K562 (cell line): Measurements from ENCODE around the gene PPM1H. TPM values are rescaled to one million over a fixed set of nuclear protein-coding genes. Genes with fewer than 3 reads are reported as not detected.

Experiments
- ATAC-seq: fragments of 200-7000 bp; cut with Tn5 transposase; 3 replicates; pipeline ENCODE4 v1.9.1; 2020; ENCODE audit warnings: moderate library complexity
- BruUV-seq: library from RNA; stranded (reverse); fragments of 400-500 nt; replicated peaks from 2 replicates; lab custom pipeline; 2021; lab: Mats Ljungman, UMichigan
- CTCF ChIA-PET: fragments of 300-600 bp; formaldehyde crosslinking; extraction: SDS; loops from one replicate; lab custom pipeline; 2021; ENCODE audit warnings: low intra/inter-chr PET ratio; lab: Yijun Ruan, JAX
- POLR2A ChIA-PET: fragments of 300-600, 350-650 bp; sonication (Branson Sonifier 250); formaldehyde crosslinking; extraction: SDS; loops from one replicate; lab custom pipeline; 2021; ENCODE audit warnings: antibody characterized with exemption, inconsistent platforms; lab: Yijun Ruan, JAX
- DNase-seq, 4 experiments: peaks; one replicate each; pipeline versions ENCODE4 v3.0.0 to v3.0.0-alpha.2; 2011 to 2018; ENCODE audit warnings: low spot score in 3 of 4, mixed read lengths in 3 of 4; ENCODE audit errors: extremely low read depth in 1 of 4
- FAIRE-seq: peaks from 2 replicates; lab custom pipeline; 2011; peaks lifted over from hg19 to GRCh38; lab: Jason Lieb, UNC
- H2AFZ ChIP-seq: 2 replicates; pipeline ENCODE4 v1.6.0; 2011; ENCODE audit warnings: low read depth, low read length, control low read depth, inconsistent platforms
- H3K27ac ChIP-seq: fragments of 200-600 bp; 3 replicates; pipeline ENCODE4 v1.8.0; 2011; ENCODE audit warnings: low read depth, mild to moderate bottlenecking, control low read depth, inconsistent platforms, low read length, moderate library complexity, mixed read lengths; ENCODE audit errors: extremely low read depth
- H3K27me3 ChIP-seq, 2 experiments: fragments of 300-600 bp in 1 of 2; 2 replicates in 1 of 2; 3 replicates in 1 of 2; pipeline versions ENCODE4 v1.6.0 to v1.8.0; 2011; ENCODE audit warnings: inconsistent platforms in 2 of 2, low read length in 2 of 2, mild to moderate bottlenecking in 1 of 2, mixed read lengths in 1 of 2, moderate library complexity in 1 of 2; ENCODE audit not compliant: control insufficient read depth in 2 of 2, insufficient read depth in 2 of 2
- H3K36me3 ChIP-seq: fragments of 300-600 bp; 3 replicates; pipeline ENCODE4 v1.8.0; 2011; ENCODE audit warnings: mild to moderate bottlenecking, low read length, inconsistent platforms; ENCODE audit not compliant: control insufficient read depth, insufficient read depth
- H3K4me1 ChIP-seq, 2 experiments: fragments of 200-600 bp in 1 of 2; replicated peaks in 1 of 2; 2 replicates in 1 of 2; 3 replicates in 1 of 2; pipeline versions ENCODE4 v1.5.1 to v1.8.0; 2011; ENCODE audit warnings: inconsistent platforms in 2 of 2, low read length in 2 of 2, mild to moderate bottlenecking in 1 of 2, mixed read lengths in 1 of 2, moderate library complexity in 1 of 2; ENCODE audit not compliant: control insufficient read depth in 2 of 2, insufficient read depth in 2 of 2
- H3K4me2 ChIP-seq: 2 replicates; pipeline ENCODE4 v1.6.1; 2011; ENCODE audit warnings: low read length, control low read depth, inconsistent platforms, mixed read lengths; ENCODE audit not compliant: insufficient read depth
- H3K4me3 ChIP-seq: fragments of 200-600 bp; sonication (generic), shearing (Covaris generic); 2 replicates; pipeline ENCODE4 v1.5.1; 2016; ENCODE audit warnings: control low read depth, inconsistent platforms
- H3K79me2 ChIP-seq: fragments of 200-600 bp; 3 replicates; pipeline ENCODE4 v1.8.0; 2011; ENCODE audit warnings: low read length, inconsistent platforms; ENCODE audit not compliant: control insufficient read depth, insufficient read depth
- H3K9ac ChIP-seq, 2 experiments: 2 replicates each; pipeline versions ENCODE4 v1.6.0 to v1.6.1; 2011; ENCODE audit warnings: low read depth in 2 of 2, low read length in 2 of 2, control low read depth in 1 of 2, inconsistent platforms in 1 of 2, mild to moderate bottlenecking in 1 of 2, mixed read lengths in 1 of 2; ENCODE audit not compliant: insufficient read depth in 1 of 2
- H3K9me1 ChIP-seq: one replicate; pipeline ENCODE4 v1.6.0; 2011; ENCODE audit warnings: inconsistent platforms, mild to moderate bottlenecking, low read length, moderate library complexity; ENCODE audit not compliant: control insufficient read depth, insufficient read depth
- H3K9me3 ChIP-seq: replicated peaks from 2 replicates; pipeline ENCODE4 v1.5.1; 2011; ENCODE audit warnings: low read depth, low read length, inconsistent platforms; ENCODE audit not compliant: control insufficient read depth, insufficient read depth
- H4K20me1 ChIP-seq: replicated peaks from 2 replicates; pipeline ENCODE4 v1.6.1; 2011; ENCODE audit warnings: low read length, inconsistent platforms, mixed read lengths; ENCODE audit not compliant: control insufficient read depth, insufficient read depth
- CBFA2T3 ChIP-seq: fragments of 450-650 bp; IDR thresholded peaks from 2 replicates; pipeline ENCODE4 v1.6.1; 2017
- HDAC2 ChIP-seq: fragments of 450-650 bp; IDR thresholded peaks from 2 replicates; pipeline ENCODE4 v1.6.1; 2016; ENCODE audit warnings: mild to moderate bottlenecking
- IRF9 ChIP-seq: fragments of 450-650 bp; IDR thresholded peaks from 2 replicates; pipeline ENCODE4 v1.6.1; 2016; ENCODE audit warnings: missing biosample characterization, missing genetic modification characterization
- JUN ChIP-seq, 2 experiments: sonication (generic) in 1 of 2; formaldehyde crosslinking in 1 of 2; IDR thresholded peaks; 2 replicates each; pipeline versions ENCODE4 v1.6.1 to v1.8.0; 2012 to 2022; ENCODE audit warnings: borderline replicate concordance in 2 of 2, mild to moderate bottlenecking in 2 of 2, improper control_type of control experiment in 1 of 2, low read depth in 1 of 2, low read length in 1 of 2, missing genetic modification reagents in 1 of 2
- KHSRP ChIP-seq: fragments of 450-650 bp; IDR thresholded peaks from 2 replicates; pipeline ENCODE4 v1.6.1; 2017
- PCBP1 ChIP-seq: fragments of 200-400 bp; formaldehyde crosslinking; IDR thresholded peaks from 2 replicates; pipeline ENCODE4 v1.6.1; 2018; ENCODE audit warnings: mild to moderate bottlenecking, low read depth, low read length; ENCODE audit not compliant: poor library complexity, severe bottlenecking
- RB1 ChIP-seq: fragments of 450-650 bp; IDR thresholded peaks from 2 replicates; pipeline ENCODE4 v1.6.1; 2017; ENCODE audit warnings: low read depth, mild to moderate bottlenecking
- U2AF2 ChIP-seq: fragments of 200-400 bp; formaldehyde crosslinking; optimal IDR thresholded peaks from 2 replicates; pipeline ENCODE3; 2017; ENCODE audit warnings: low read depth, mild to moderate bottlenecking, low read length
- ZBTB49 ChIP-seq: sonication (generic); formaldehyde crosslinking; IDR thresholded peaks from 2 replicates; pipeline ENCODE4 v1.8.0; 2022; ENCODE audit warnings: missing genetic modification reagents, mild to moderate bottlenecking, borderline replicate concordance
- ZFP1 ChIP-seq: fragments of 450-650 bp; formaldehyde crosslinking; IDR thresholded peaks from 2 replicates; pipeline ENCODE4 v1.4.0; 2020; ENCODE audit warnings: mild to moderate bottlenecking, mixed read lengths
- WGBS: fragments of 100-300 bp; shearing (Covaris generic); methylation state at CpG from one replicate; pipeline ENCODE4 v1.1.6; 2016; ENCODE audit warnings: low coverage, mixed read lengths; ENCODE audit not compliant: insufficient coverage; ENCODE audit errors: missing lambda C conversion rate; 5-methylcytosine and 5-hydroxymethylcytosine counted together
- in situ Hi-C: fragments of 300-500 bp; cut with MboI; formaldehyde crosslinking; loops from 4 replicates; pipeline ENCODE4 v1.15.0; 2018; ENCODE audit warnings: inconsistent platforms, mixed read lengths
- intact Hi-C: fragments of 100-400 bp; cut with micrococcal nuclease; formaldehyde crosslinking; loops from 2 replicates; pipeline ENCODE4 v1.14.2; 2022
- polyA plus RNA-seq, 8 experiments: library from polyadenylated mRNA; depleted of rRNA in 4 of 8; stranded (reverse) in 5 of 8; unstranded in 3 of 8; fragments of >200 nt; fragmentation: Nextera tagmentation in 2 of 8; fragmentation: Illumina TruSeq in 1 of 8; extraction: Ambion mirVana in 2 of 8; extraction: Trizol in 1 of 8; gene quantifications; 2 replicates each; pipeline versions ENCODE4 v1.2.1 to v1.2.3, GENCODE V29; 2011 to 2014; ENCODE audit warnings: inconsistent platforms in 1 of 8, missing spikeins in 1 of 8
- total RNA-seq, 7 experiments: library from RNA; depleted of rRNA in 6 of 7; stranded (reverse); fragments of >200 nt in 6 of 7; fragmentation: Illumina TruSeq in 2 of 7; extraction: Trizol in 2 of 7; gene quantifications; 2 replicates each; pipeline versions ENCODE4 v1.2.1 to v1.2.3, GENCODE V29; 2011 to 2021; ENCODE audit warnings: low replicate concordance in 1 of 7

Gene PPM1H
- total and polyA plus RNA-seq, 9 of the 15 experiments (the other 6 are each of a cell fraction or from before 2014, with no cell fraction given): 5.3 to 29.3 (median 11.3) TPM

GRCh38 chr12:62779488-62779887 lies 155.5 kb downstream of the PPM1H start:
- Histone ChIP-seq H3K4me3 (no peak overlapping the region), H3K4me2 (no peak overlapping the region), H3K9ac (no peak overlapping the region), H2AFZ (no peak overlapping the region), H3K9me1 (no peaks in the 10 kb centered on the region), H3K27me3 (peaks cover 0 to 4% of the 10 kb centered on the region in 2 experiments; a peak in 1 of 5 replicates), H3K36me3 (no peaks in the 10 kb centered on the region), H3K9me3 (no peaks in the 10 kb centered on the region), H3K79me2 (no peaks in the 10 kb centered on the region; the same call in 2 of the 3 replicates), H3K27ac (no peak overlapping the region), H4K20me1 (no peaks in the 10 kb centered on the region), H3K4me1 (no peaks in the 10 kb centered on the region)
- intact Hi-C loops: no loop called here
- TF ChIP-seq PCBP1 (no peak), CBFA2T3 (no peak), U2AF2 (no peak), RB1 (no peak)
- in situ Hi-C loops: no loop called here
- ChIA-PET POLR2A (interaction anchor here (0.6 kb wide), 2 partner anchors 162 to 344 kb away, joined by 3 to 5 read pairs; no protein-coding TSS in a partner anchor), CTCF (no interaction called here)
- no peak for DNase-seq
- ATAC-seq: no peak
- FAIRE-seq: no peak
- no TSS peak for BruUV-seq

- no peak overlapping the region for H2AFZ ChIP-seq
- WGBS: 41% methylated on average over 3 of the region's 3 CpGs
- no peak overlapping the region for H3K9ac ChIP-seq
- intact Hi-C loops (no loop called here), in situ Hi-C loops (no loop called here)
- no peaks in the 10 kb centered on the region; the same call in 2 of the 3 replicates for H3K79me2 ChIP-seq
- peaks cover 0 to 4% of the 10 kb centered on the region in 2 experiments; a peak in 1 of 5 replicates for H3K27me3 ChIP-seq
- H3K4me1 ChIP-seq: no peaks in the 10 kb centered on the region
- no peak overlapping the region for H3K27ac ChIP-seq
- TF ChIP-seq KHSRP: no peak
- no peak for TF ChIP-seq IRF9 (tag)
- no peak for TF ChIP-seq HDAC2
- no peak for TF ChIP-seq ZFP1 (CRISPR knock-in tag)
- TF ChIP-seq ZBTB49: no peak
- no peak for TF ChIP-seq JUN (IDR thresholded peaks at IDR 0.05; ENCODE audit: borderline replicate concordance, low read depth, low read length)
- no peak for TF ChIP-seq JUN (CRISPR knock-in tag; IDR thresholded peaks at IDR 0.05; ENCODE audit: borderline replicate concordance)
- no peak for DNase-seq
- CTCF ChIA-PET: no interaction called here
- H3K36me3 ChIP-seq: no peaks in the 10 kb centered on the region
- no peak for FAIRE-seq
- no peak overlapping the region for H3K4me3 ChIP-seq
- no peaks in the 10 kb centered on the region for H3K9me1 ChIP-seq
- H3K4me2 ChIP-seq: no peak overlapping the region
- no peaks in the 10 kb centered on the region for H3K9me3 ChIP-seq
- ATAC-seq: no peak
- no peaks in the 10 kb centered on the region for H4K20me1 ChIP-seq
- BruUV-seq: no TSS peak
- POLR2A ChIA-PET: no interaction called here
These were observed 156.8 kb downstream of the PPM1H start for GRCh38 chr12:62778187-62778586.
